Central memory CD8-positive, alpha-beta T cell (primary cell): ENCODE results near the gene ZP2.

ENCODE experiments used
- ATAC-seq: fragments of 150-1000 bp; cut with Tn5 transposase; replicated peaks from 2 replicates; pipeline ENCODE4 v1.10.0; 2022; ENCODE audit warnings: mild to moderate bottlenecking, moderate FRiP score, moderate number of reproducible peaks; ENCODE audit not compliant: poor library complexity, severe bottlenecking; ENCODE audit errors: extremely low read depth
- DNase-seq, 2 donors: peaks; one replicate each; pipeline ENCODE4 v3.0.0; 2021; ENCODE audit warnings: low spot score in 2 of 2
- H3K27ac Mint-ChIP-seq: one replicate; pipeline ENCODE4 v1.8.0; 2022; ENCODE audit warnings: low read depth, mild to moderate bottlenecking, moderate library complexity, mixed read lengths
- H3K27me3 Mint-ChIP-seq: one replicate; pipeline ENCODE4 v1.8.0; 2022; ENCODE audit warnings: mixed read lengths
- H3K36me3 Mint-ChIP-seq: one replicate; pipeline ENCODE4 v1.8.0; 2022; ENCODE audit warnings: mild to moderate bottlenecking, moderate library complexity, mixed read lengths; ENCODE audit not compliant: insufficient read depth
- H3K4me1 Mint-ChIP-seq: one replicate; pipeline ENCODE4 v1.8.0; 2022; ENCODE audit warnings: mixed read lengths
- H3K4me3 Mint-ChIP-seq: one replicate; pipeline ENCODE4 v1.8.0; 2022; ENCODE audit warnings: mild to moderate bottlenecking, moderate library complexity, mixed read lengths
- H3K9me3 Mint-ChIP-seq: one replicate; pipeline ENCODE4 v1.8.0; 2022; ENCODE audit warnings: mixed read lengths

Gene ZP2

DNA sequence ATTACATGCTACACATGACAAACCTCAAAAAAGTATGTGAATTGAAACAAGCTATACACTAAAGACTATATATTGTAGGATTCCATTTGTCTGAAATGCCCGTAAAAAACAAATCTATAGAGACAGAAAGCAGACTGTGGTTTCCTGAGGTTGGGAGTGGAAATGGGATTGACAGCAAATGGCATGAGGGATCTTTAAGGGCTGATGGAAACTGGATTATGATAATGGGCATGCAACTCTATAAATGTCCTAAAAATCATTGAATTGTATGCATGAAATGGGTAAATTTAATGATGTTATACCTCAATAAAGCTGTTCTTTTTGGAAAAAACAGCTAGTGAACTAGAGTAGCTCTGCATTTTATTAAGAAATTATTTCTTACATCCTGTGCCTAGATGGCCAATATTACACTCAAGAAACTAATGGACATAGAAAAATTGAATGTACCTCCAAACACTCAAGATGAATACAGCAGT, 21.7 kb upstream of the ZP2 start:
- Mint-ChIP-seq H3K4me1 (no peaks in the 10 kb centered on the region), H3K27me3 (peaks cover 67% of the 10 kb centered on the region), H3K27ac (no peak overlapping the region), H3K9me3 (no peaks in the 10 kb centered on the region), H3K36me3 (no peaks in the 10 kb centered on the region), H3K4me3 (no peak overlapping the region)
- ATAC-seq (no peak), DNase-seq (no peak)

DNA sequence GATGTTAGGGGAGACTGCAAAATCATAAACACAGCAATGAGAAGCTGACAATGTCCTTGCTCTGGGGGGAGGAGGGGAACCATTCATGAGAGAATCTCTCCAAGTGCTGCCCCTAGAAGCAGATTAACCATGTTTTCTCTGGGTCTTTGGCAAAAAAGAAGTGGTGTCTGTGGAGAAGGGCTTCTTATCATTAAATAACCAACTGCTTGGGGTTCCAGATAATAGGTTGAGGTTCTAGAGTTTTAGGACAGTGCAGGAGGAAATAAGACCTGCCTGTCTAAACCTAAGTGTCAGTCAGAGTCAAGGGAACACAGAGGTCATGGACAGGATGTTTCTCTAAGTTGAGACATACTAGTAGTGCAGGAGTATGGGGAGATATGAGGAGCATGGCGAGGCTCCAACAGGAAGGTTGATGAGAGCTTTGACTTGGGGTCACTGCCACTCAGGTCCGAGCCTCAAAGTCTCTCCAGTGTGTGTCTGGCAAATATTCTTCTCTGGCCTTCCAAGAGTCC, 17.0 kb upstream of the ZP2 start:
- H3K9me3 Mint-ChIP-seq = no peaks in the 10 kb centered on the region
- ATAC-seq (no peak), DNase-seq (no peak)
- H3K36me3 Mint-ChIP-seq = no peaks in the 10 kb centered on the region
- H3K4me3 Mint-ChIP-seq = no peak overlapping the region
- no peak overlapping the region for H3K27ac Mint-ChIP-seq
- peaks cover 80% of the 10 kb centered on the region for H3K27me3 Mint-ChIP-seq
- H3K4me1 Mint-ChIP-seq = no peaks in the 10 kb centered on the region

DNA sequence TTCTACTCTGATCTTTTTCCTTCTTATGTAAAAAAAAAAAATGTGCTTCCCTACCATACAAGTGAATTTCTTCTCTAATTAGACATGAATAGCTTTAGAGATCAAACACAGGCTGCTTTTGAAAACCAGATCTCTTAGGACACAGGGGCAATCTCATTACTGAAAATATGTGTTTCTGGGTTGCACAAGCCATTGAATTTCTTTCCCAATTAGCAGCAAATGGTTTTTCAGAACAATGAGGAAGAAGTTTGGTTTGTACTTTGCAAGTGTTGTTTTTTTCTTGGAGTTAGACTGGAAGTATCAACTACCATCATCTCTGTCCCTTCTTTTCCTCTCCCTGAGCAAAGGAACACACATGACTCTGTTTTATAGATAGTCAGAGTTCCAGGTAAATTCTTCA, 16.5 kb upstream of the ZP2 start:
- ATAC-seq (no peak), DNase-seq (no peak)
- H3K9me3 Mint-ChIP-seq = no peaks in the 10 kb centered on the region
- no peak overlapping the region for H3K27ac Mint-ChIP-seq
- H3K27me3 Mint-ChIP-seq = peaks cover 85% of the 10 kb centered on the region
- H3K4me3 Mint-ChIP-seq = no peak overlapping the region
- H3K4me1 Mint-ChIP-seq = no peaks in the 10 kb centered on the region
- no peaks in the 10 kb centered on the region for H3K36me3 Mint-ChIP-seq

DNA sequence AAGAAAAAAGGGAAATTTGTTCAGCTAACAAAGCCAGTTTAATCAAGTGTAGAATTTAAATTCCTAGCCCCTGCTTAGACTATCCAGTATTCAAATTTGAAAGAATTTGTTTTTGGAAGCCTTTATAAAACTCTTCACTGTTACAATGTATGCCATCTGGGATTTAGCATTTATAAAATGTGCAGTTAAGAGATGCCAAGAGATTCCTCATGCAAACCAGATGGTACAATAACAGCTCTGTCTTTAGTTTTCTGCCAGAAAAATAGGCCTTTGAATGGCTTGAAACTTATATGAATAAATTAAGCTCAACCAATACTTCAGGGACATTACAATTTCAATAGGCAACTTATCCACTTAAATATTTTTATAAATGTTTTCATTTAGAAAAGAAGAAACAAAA, 15.4 kb upstream of the ZP2 start:
- no peak overlapping the region for H3K4me3 Mint-ChIP-seq
- DNase-seq (no peak), ATAC-seq (no peak)
- H3K27me3 Mint-ChIP-seq = peaks cover 86% of the 10 kb centered on the region
- no peaks in the 10 kb centered on the region for H3K36me3 Mint-ChIP-seq
- H3K4me1 Mint-ChIP-seq = no peaks in the 10 kb centered on the region
- no peaks in the 10 kb centered on the region for H3K9me3 Mint-ChIP-seq
- H3K27ac Mint-ChIP-seq = no peak overlapping the region

DNA sequence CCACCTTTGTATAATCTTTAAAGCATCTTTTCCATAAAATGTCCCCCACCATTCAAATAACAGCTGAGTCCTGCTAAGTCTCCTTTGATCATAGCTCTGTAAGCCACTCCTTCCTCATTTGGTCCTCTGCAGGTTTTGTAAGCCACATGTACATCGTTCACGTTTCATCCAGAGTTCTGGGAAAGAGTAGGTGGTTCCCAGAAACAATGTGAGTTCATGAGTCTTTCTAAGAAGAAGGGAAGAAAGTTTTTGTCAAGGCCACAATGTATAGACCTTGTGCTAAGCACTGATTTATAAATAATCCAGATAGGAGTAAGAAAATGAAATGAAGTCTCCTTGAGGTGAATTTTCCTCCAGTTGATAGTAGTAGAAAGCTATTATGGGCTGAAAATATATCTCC, 13.4 kb upstream of the ZP2 start:
- ATAC-seq = no peak
- Mint-ChIP-seq H3K36me3 (no peaks in the 10 kb centered on the region), H3K4me1 (no peaks in the 10 kb centered on the region), H3K9me3 (no peaks in the 10 kb centered on the region), H3K27me3 (peaks cover 86% of the 10 kb centered on the region), H3K4me3 (no peak overlapping the region), H3K27ac (no peak overlapping the region)
- no peak for DNase-seq

DNA sequence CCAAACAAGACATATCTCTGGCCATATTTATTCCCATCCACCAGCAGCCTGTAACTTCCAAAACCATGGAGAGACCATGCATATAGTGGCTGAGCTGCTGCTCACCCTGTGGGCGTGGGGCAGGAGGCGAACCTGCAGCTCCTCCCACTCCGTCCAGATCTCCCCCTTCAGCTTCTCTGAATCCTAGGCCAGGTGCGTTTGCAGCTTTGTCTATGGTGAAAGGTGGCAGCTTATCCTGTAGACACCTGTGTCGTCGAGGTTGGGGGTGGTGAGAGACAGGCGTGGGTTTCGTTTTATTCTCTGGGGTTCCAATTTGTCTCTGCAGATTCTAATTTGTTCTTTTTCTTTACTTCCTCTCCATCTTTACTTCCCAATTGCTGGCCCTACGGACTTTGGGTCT, 12.4 kb upstream of the ZP2 start:
- ATAC-seq (no peak), DNase-seq (no peak)
- Mint-ChIP-seq H3K4me3 (no peak overlapping the region), H3K4me1 (no peaks in the 10 kb centered on the region), H3K27me3 (peaks cover 76% of the 10 kb centered on the region), H3K27ac (no peak overlapping the region), H3K9me3 (no peaks in the 10 kb centered on the region), H3K36me3 (no peaks in the 10 kb centered on the region)

DNA sequence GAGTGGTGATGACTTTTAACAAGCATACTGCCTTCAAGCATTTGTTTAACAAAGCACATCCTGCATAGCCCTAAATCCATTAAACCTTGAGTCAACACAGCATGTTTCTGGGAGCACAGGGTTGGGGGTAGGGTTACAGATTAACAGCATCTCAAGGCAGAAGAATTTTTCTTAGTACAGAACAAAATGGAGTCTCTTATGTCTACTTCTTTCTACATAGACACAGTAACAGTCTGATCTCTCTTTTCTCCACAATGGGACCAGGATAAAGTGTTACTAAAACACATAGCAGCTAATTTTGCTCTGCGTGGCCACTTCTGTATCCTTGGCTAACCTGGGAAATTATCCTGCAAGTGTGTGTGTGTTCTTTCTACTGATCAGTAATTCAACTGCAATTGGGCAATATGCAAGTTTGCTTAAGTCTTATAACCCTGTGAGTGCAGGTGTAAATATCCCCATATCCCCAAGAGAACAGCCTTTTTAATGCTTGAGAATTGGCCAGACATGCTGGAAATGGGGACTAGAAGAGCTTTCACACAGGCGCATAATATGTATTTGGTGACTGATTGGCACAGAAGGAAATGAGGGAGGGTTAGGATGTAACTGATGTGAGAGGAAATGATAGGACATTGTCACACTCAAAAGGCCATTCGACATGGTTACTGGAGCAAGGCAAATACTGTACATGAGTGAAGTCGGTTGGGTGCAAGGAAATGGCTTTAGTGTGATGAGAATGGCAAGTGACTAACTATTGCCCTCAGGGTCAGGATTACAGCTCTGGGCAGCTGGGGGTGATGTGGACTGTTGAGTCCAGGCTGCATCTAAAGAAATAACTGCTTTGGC, 11.3 kb upstream of the ZP2 start:
- H3K27me3 Mint-ChIP-seq = peaks cover 72% of the 10 kb centered on the region
- no peaks in the 10 kb centered on the region for H3K9me3 Mint-ChIP-seq
- no peak for ATAC-seq
- no peak overlapping the region for H3K27ac Mint-ChIP-seq
- H3K36me3 Mint-ChIP-seq = no peaks in the 10 kb centered on the region
- no peak for DNase-seq
- no peak overlapping the region for H3K4me3 Mint-ChIP-seq
- no peaks in the 10 kb centered on the region for H3K4me1 Mint-ChIP-seq

DNA sequence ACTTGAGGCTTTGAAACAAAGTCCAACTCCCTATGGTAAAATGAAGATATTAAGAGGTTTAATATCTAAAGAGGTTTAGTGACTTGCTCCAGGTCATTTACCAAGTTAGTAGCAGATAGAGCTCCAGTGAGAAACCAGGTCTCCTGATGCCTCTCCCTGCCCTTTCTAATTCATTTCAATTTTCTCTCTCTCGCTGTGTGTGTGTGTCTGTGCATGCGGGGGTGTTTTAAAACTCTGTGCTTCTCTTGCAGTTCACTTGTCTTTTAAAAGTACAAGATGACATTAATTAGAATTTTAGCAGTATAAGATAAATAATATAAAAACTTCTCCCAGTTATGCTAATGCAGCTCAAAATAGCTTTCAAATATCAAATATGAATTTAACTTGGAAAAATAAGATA, 8.2 kb upstream of the ZP2 start:
- DNase-seq (no peak), ATAC-seq (no peak)
- Mint-ChIP-seq H3K27ac (no peak overlapping the region), H3K27me3 (peaks cover 53% of the 10 kb centered on the region), H3K4me1 (no peaks in the 10 kb centered on the region), H3K4me3 (no peak overlapping the region), H3K9me3 (no peaks in the 10 kb centered on the region), H3K36me3 (no peaks in the 10 kb centered on the region)

DNA sequence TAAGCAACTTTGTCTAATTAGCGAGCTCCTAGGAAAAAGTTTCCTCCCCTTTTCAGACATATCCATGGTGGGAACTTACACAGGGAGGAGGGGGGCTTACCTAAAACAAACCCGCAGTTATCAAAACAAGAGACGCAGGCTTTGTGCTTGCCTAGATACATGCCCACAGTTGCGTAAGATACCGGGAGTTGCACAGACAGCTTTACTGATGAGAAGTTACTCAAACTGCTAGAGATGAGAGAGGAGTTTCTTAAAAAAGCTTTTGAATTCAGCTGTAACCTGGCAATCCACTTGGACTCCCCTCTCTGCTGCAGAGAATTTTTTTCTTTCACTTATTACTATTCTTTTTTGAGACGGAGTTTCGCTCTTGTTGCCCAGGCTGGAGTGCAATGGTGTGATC, 6.8 kb upstream of the ZP2 start:
- peaks cover 51% of the 10 kb centered on the region for H3K27me3 Mint-ChIP-seq
- no peak for DNase-seq
- H3K4me3 Mint-ChIP-seq = no peak overlapping the region
- H3K36me3 Mint-ChIP-seq = no peaks in the 10 kb centered on the region
- no peak overlapping the region for H3K27ac Mint-ChIP-seq
- no peak for ATAC-seq
- H3K9me3 Mint-ChIP-seq = no peaks in the 10 kb centered on the region
- no peaks in the 10 kb centered on the region for H3K4me1 Mint-ChIP-seq

DNA sequence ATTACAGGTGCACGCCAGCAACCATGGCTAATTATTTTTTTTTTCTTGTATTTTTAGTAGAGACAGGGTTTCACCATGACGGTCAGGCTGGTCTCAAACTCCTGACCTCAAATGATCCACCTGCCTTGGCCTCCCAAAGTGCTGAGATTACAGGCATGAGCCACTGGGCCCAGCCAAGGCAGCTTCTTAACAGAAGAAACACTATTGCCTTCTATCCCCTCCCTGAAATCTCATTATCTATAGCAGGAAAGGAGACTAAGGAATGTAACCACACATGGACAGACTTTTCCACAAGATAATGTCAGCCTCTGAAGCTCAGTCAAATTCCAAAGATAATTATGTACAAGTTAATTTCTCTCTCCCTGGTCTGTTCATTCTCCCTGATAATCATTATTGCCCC, 5.7 kb upstream of the ZP2 start:
- ATAC-seq (no peak), DNase-seq (no peak)
- Mint-ChIP-seq H3K27ac (no peak overlapping the region), H3K36me3 (no peaks in the 10 kb centered on the region), H3K9me3 (no peaks in the 10 kb centered on the region), H3K27me3 (peaks cover 43% of the 10 kb centered on the region), H3K4me1 (no peaks in the 10 kb centered on the region), H3K4me3 (no peak overlapping the region)

DNA sequence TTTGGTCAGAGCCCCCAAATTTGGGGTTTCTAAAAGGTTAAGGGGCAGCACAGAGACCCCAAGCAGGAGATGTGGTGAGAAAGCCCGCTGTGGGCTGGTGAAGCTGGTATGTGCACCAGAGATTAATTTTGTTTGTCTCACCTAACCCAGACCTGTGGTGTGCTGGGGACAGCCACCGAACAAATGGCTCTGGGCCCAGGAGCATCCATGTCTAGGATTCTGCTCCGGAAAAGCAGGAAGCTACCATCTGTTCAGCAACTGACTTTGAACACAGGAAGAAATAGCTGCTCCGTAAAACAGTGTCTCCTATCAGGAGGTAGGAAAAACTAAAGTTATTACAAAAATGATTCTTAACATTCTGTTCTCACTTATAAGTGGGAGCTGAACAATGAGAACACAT, 2.7 kb upstream of the ZP2 start:
- DNase-seq (no peak), ATAC-seq (no peak)
- Mint-ChIP-seq H3K36me3 (no peaks in the 10 kb centered on the region), H3K27me3 (peaks cover 33% of the 10 kb centered on the region), H3K4me3 (no peak overlapping the region), H3K9me3 (no peaks in the 10 kb centered on the region), H3K27ac (no peak overlapping the region), H3K4me1 (no peaks in the 10 kb centered on the region)

DNA sequence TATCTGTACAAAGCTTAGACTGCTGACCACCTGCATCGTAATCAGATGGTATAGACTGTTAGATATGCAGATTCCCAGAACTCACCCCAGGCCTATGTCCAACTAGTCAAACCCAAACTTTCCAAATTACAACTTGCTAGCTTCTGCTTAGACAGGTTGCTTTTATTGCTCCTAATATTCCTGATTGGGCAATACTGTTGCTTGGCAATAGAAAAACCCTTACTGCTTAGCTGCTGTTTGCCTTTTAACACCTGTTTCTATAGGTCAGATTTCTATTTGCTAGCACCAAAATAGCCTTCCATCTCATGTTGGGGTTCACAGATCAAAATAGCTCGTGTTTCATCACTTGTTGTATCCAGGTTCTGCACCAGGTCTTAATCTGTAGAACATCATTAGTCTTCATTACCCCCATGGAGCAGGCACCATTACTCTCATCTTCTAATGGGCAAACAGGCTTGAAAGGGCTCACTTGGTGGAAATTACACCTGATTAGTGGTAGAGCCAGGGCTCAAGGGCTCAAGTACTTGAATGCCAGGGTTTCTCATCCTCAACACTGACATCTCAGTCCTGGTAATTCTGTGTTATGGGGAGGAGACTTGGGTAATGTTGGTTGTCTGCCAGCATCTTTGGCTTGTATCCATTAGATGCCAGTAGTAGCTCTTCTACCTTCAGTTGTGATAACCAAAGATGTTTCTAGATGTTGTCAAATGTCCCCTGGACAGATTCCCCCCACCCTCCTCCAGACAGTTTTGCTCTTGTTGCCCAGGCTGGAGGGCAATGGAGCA, 2.7 kb downstream of the ZP2 start:
- DNase-seq = no peak

DNA sequence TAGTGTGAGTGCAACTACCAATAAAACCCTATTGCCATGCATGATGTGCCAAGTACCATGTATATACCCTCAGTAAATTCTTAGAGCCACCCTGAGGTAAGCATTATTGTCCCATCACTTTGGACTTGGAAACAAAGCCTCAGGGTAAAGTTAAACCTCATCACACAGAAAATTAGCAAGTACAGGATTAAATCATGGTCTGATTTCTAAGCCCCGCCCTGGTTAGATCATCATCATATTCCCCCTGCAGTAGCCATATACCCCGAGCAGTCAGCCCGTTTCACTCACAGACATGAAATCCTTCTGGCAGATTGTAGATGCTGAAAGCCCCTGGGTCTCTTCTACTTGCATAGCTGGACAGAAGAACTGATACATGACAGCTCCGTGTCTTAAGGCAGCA, 4.8 kb downstream of the ZP2 start:
- ATAC-seq (no peak), DNase-seq (no peak)
- Mint-ChIP-seq H3K4me3 (no peak overlapping the region), H3K36me3 (no peaks in the 10 kb centered on the region), H3K4me1 (no peaks in the 10 kb centered on the region), H3K27ac (no peak overlapping the region), H3K9me3 (no peaks in the 10 kb centered on the region), H3K27me3 (peaks cover 23% of the 10 kb centered on the region)

More for the DNA sequence above, 2.7 kb downstream of the ZP2 start:
- no peaks in the 10 kb centered on the region for H3K36me3 Mint-ChIP-seq
- H3K27ac Mint-ChIP-seq = no peak overlapping the region
- H3K27me3 Mint-ChIP-seq = peaks cover 20% of the 10 kb centered on the region
- no peaks in the 10 kb centered on the region for H3K4me1 Mint-ChIP-seq
- H3K4me3 Mint-ChIP-seq = no peak overlapping the region
- H3K9me3 Mint-ChIP-seq = no peaks in the 10 kb centered on the region
- ATAC-seq = no peak
